HepG2 (cell line): ENCODE results near the gene SNX15. TPM values are rescaled to one million over a fixed set of nuclear protein-coding genes. Genes with fewer than 3 reads are reported as not detected.
A peak's percentile ranks its signal among the peaks of the same experiment; 100 is the strongest.

Experiments
- AHDC1 ChIP-seq: sonication (generic); formaldehyde crosslinking; IDR thresholded peaks from 2 replicates; pipeline ENCODE4 v1.5.1; 2020; ENCODE audit warnings: mild to moderate bottlenecking, missing genetic modification reagents, borderline replicate concordance
- CEBPG ChIP-seq: IDR thresholded peaks from 2 replicates; pipeline ENCODE4 v1.6.1; 2016
- CHD2 ChIP-seq: IDR thresholded peaks from 2 replicates; pipeline ENCODE4 v1.6.1; 2011; ENCODE audit warnings: low read depth, low read length, improper control_type of control experiment
- HNF1A ChIP-seq, 2 experiments: sonication (generic) in 1 of 2; formaldehyde crosslinking in 1 of 2; IDR thresholded peaks; 2 replicates each; pipeline versions ENCODE4 v1.4.0 to v1.6.1; 2016 to 2020; ENCODE audit warnings: borderline replicate concordance in 1 of 2, low read depth in 1 of 2, mild to moderate bottlenecking in 1 of 2, missing genetic modification reagents in 1 of 2
- HNF4A ChIP-seq: sonication (generic); formaldehyde crosslinking; IDR thresholded peaks from 2 replicates; pipeline ENCODE4 v1.4.0; 2020; ENCODE audit warnings: missing genetic modification reagents
- NCOR1 ChIP-seq: fragments of 200-600 bp; sonication (generic); IDR thresholded peaks from 2 replicates; pipeline ENCODE4 v1.7.0; 2017; ENCODE audit warnings: antibody characterized with exemption, low read length, borderline replicate concordance
- RELA ChIP-seq: sonication (generic); formaldehyde crosslinking; IDR thresholded peaks from 2 replicates; pipeline ENCODE4 v1.4.0; 2020; ENCODE audit warnings: missing genetic modification reagents
- SNAPC2 ChIP-seq: sonication (generic); formaldehyde crosslinking; IDR thresholded peaks from 2 replicates; pipeline ENCODE4 v1.8.1; 2022; ENCODE audit warnings: mild to moderate bottlenecking, missing genetic modification reagents
- STAT5B ChIP-seq: sonication (generic); formaldehyde crosslinking; IDR thresholded peaks from 2 replicates; pipeline ENCODE4 v1.4.0; 2020; ENCODE audit warnings: missing genetic modification reagents
- TP53 ChIP-seq: sonication (generic); formaldehyde crosslinking; conservative IDR thresholded peaks from 2 replicates; pipeline ENCODE4 v1.4.0; 2020; ENCODE audit warnings: missing genetic modification reagents
- WIZ ChIP-seq: sonication (generic); formaldehyde crosslinking; IDR thresholded peaks from 2 replicates; pipeline ENCODE4 v1.5.1; 2020; ENCODE audit warnings: mild to moderate bottlenecking, missing genetic modification reagents
- ZFP37 ChIP-seq: sonication (generic); formaldehyde crosslinking; IDR thresholded peaks from 2 replicates; pipeline ENCODE4 v1.4.0; 2020; ENCODE audit warnings: missing genetic modification reagents, borderline replicate concordance
- ZNF121 ChIP-seq: sonication (generic); formaldehyde crosslinking; IDR thresholded peaks from 2 replicates; pipeline ENCODE4 v1.5.0; 2020; ENCODE audit warnings: mild to moderate bottlenecking, missing genetic modification reagents
- ZNF430 ChIP-seq: sonication (generic); formaldehyde crosslinking; IDR thresholded peaks from 2 replicates; pipeline ENCODE4 v1.9.0; 2021; ENCODE audit warnings: mild to moderate bottlenecking, missing genetic modification reagents
- ZNF484 ChIP-seq: sonication (generic); formaldehyde crosslinking; IDR thresholded peaks from 2 replicates; pipeline ENCODE4 v1.5.1; 2020; ENCODE audit warnings: mild to moderate bottlenecking, low read depth, missing genetic modification reagents, borderline replicate concordance
- ZNF629 ChIP-seq: sonication (generic); formaldehyde crosslinking; conservative IDR thresholded peaks from 2 replicates; pipeline ENCODE4 v1.5.0; 2020; ENCODE audit warnings: missing genetic modification reagents
- ZNF749 ChIP-seq: sonication (generic); formaldehyde crosslinking; IDR thresholded peaks from 2 replicates; pipeline ENCODE4 v1.8.0; 2022; ENCODE audit warnings: mild to moderate bottlenecking, missing genetic modification reagents, moderate library complexity, borderline replicate concordance
- ZNF781 ChIP-seq: sonication (generic); formaldehyde crosslinking; IDR thresholded peaks from 2 replicates; pipeline ENCODE4 v1.5.1; 2020; ENCODE audit warnings: borderline replicate concordance, mild to moderate bottlenecking, missing genetic modification reagents; ENCODE audit errors: not compliant biosample characterization
- polyA plus RNA-seq, 8 experiments: library from polyadenylated mRNA; depleted of rRNA in 3 of 8; stranded (reverse) in 7 of 8; unstranded in 1 of 8; fragments of >200 nt; fragmentation: Illumina TruSeq in 4 of 8; extraction: Trizol in 4 of 8; gene quantifications; 2 replicates each; pipeline versions ENCODE4 v1.2.1 to v1.2.3, GENCODE V29; 2011 to 2016; ENCODE audit warnings: low read depth in 4 of 8, missing spikeins in 1 of 8, mixed read lengths in 1 of 8; ENCODE audit not compliant: insufficient read depth in 1 of 8
- total RNA-seq, 5 experiments: library from RNA; depleted of rRNA; stranded (reverse); fragments of >200 nt; fragmentation: Illumina TruSeq; extraction: Trizol; gene quantifications; 2 replicates each; pipeline ENCODE4 v1.2.3, GENCODE V29; 2016; ENCODE audit warnings: low read depth in 1 of 5

Gene SNX15
- total and polyA plus RNA-seq, 2 of the 13 experiments (the other 11 are each of a cell fraction or from before 2014, with no cell fraction given) = 19.1 to 22.6 TPM

GRCh38 chr11:64996710-64997380, 30.4 kb upstream of the SNX15 start, which contains the start of gene BATF2 (continued):
- TF ChIP-seq ZNF781 (CRISPR knock-in tag) (no peak), AHDC1 (CRISPR knock-in tag) (no peak), ZNF629 (CRISPR knock-in tag) (peak; percentile 38; the same call in 1 of the 2 replicates), TP53 (CRISPR knock-in tag) (no peak), HNF4A (CRISPR knock-in tag) (peak; percentile 80), ZNF121 (CRISPR knock-in tag) (peak; percentile 46; the same call in 1 of the 2 replicates), CEBPG (CRISPR knock-in tag) (peak; percentile 81), HNF1A (IDR thresholded peaks at IDR 0.05; ENCODE audit: low read depth) (peak; percentile 31; the same call in 1 of the 2 replicates), HNF1A (CRISPR knock-in tag; IDR thresholded peaks at IDR 0.05; ENCODE audit: borderline replicate concordance) (peak; percentile 63; the same call in 1 of the 2 replicates), RELA (CRISPR knock-in tag) (peak; percentile 89), ZNF484 (CRISPR knock-in tag) (no peak), CHD2 (no peak), SNAPC2 (CRISPR knock-in tag) (0 out of 2 replicates have a peak, but pooled peaks have one; percentile 22), WIZ (CRISPR knock-in tag) (no peak), STAT5B (CRISPR knock-in tag) (no peak), ZNF430 (CRISPR knock-in tag) (peak; percentile 74; the same call in 1 of the 2 replicates), NCOR1 (no peak), ZFP37 (CRISPR knock-in tag) (no peak), ZNF749 (no peak; the same call in 1 of the 2 replicates)
